Prostate gland (tissue), 2 donors: ENCODE measurements around the gene GPR176.

Experiments
- POLR2A ChIP-seq: fragments of 450-650 bp; IDR thresholded peaks from one replicate; pipeline ENCODE4 v1.6.1; 2016; ENCODE audit warnings: antibody characterized with exemption, mild to moderate bottlenecking
- POLR2AphosphoS5 ChIP-seq: sonication (generic); formaldehyde crosslinking; IDR thresholded peaks from one replicate; pipeline ENCODE4 v1.6.1; 2017; ENCODE audit warnings: antibody characterized with exemption
- TF ChIP-seq, protein P1 (sequence below), 4 experiments: fragments of 200-600 bp in 2 of 4; fragments of 450-650 bp in 2 of 4; sonication (generic) in 2 of 4; IDR thresholded peaks; 1 replicate in 3 of 4; 2 replicates in 1 of 4; pipeline ENCODE4 v1.5.1; 2016 to 2019; ENCODE audit warnings: antibody characterized with exemption in 4 of 4, mild to moderate bottlenecking in 2 of 4, moderate library complexity in 2 of 4

DNA sequence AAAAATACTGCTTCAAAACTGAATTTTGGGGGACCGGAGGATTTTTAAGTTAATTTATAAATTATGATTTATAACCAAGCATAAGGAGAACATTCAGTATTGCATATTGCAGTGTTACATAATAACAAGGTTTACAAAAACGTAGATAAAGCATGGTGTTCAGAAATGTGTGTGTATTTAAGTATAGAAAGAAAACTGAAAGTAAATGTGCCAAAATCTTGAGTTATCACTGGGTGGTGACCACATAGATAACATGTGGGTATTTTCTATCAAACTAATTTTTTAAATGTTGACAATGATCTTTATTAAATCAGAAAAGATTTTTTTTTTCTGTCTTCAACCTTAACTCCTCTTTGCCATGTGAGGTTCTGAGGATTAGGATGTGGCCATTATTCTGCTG, 46.5 kb upstream of the GPR176 start:
- TF ChIP-seq POLR2AphosphoS5 (no peak), POLR2A (no peak)
- TF ChIP-seq, protein P1, sequence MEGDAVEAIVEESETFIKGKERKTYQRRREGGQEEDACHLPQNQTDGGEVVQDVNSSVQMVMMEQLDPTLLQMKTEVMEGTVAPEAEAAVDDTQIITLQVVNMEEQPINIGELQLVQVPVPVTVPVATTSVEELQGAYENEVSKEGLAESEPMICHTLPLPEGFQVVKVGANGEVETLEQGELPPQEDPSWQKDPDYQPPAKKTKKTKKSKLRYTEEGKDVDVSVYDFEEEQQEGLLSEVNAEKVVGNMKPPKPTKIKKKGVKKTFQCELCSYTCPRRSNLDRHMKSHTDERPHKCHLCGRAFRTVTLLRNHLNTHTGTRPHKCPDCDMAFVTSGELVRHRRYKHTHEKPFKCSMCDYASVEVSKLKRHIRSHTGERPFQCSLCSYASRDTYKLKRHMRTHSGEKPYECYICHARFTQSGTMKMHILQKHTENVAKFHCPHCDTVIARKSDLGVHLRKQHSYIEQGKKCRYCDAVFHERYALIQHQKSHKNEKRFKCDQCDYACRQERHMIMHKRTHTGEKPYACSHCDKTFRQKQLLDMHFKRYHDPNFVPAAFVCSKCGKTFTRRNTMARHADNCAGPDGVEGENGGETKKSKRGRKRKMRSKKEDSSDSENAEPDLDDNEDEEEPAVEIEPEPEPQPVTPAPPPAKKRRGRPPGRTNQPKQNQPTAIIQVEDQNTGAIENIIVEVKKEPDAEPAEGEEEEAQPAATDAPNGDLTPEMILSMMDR (IDR thresholded peaks at IDR 0.05): no peak
